DND-41 (cell line): Measurements from ENCODE around the gene SLC4A5.

Experiments
- ATAC-seq: fragments of 200-7000 bp; cut with Tn5 transposase; 3 replicates; pipeline ENCODE4 v1.9.1; 2021; ENCODE audit warnings: low read depth; ENCODE audit not compliant: insufficient read depth
- DNase-seq: peaks from one replicate; pipeline ENCODE4 v3.0.0-alpha.2; 2020
- H2AFZ ChIP-seq: 2 replicates; pipeline ENCODE4 v1.6.0; 2012; ENCODE audit warnings: low read depth, low read length
- H3K27ac ChIP-seq: 2 replicates; pipeline ENCODE4 v1.5.1; 2012; ENCODE audit warnings: low read length, inconsistent platforms
- H3K27me3 ChIP-seq: fragments of 200-600 bp; sonication (generic); 2 replicates; pipeline ENCODE4 v1.6.0; 2012; ENCODE audit warnings: low read length, mild to moderate bottlenecking, inconsistent platforms; ENCODE audit not compliant: insufficient read depth, poor library complexity
- H3K36me3 ChIP-seq: 2 replicates; pipeline ENCODE4 v1.5.1; 2012; ENCODE audit warnings: low read length, inconsistent platforms; ENCODE audit not compliant: insufficient read depth
- H3K4me1 ChIP-seq: 2 replicates; pipeline ENCODE4 v1.5.1; 2012; ENCODE audit warnings: mild to moderate bottlenecking, low read length; ENCODE audit not compliant: insufficient read depth
- H3K4me2 ChIP-seq: 2 replicates; pipeline ENCODE4 v1.6.0; 2012; ENCODE audit warnings: mild to moderate bottlenecking, moderate library complexity, low read length, inconsistent platforms; ENCODE audit not compliant: insufficient read depth
- H3K4me3 ChIP-seq, 2 experiments: fragments of 200-600 bp in 1 of 2; shearing (Covaris generic) in 1 of 2; 2 replicates each; pipeline ENCODE4 v1.5.1; 2012 to 2016; ENCODE audit warnings: inconsistent platforms in 2 of 2, low read length in 2 of 2, mild to moderate bottlenecking in 2 of 2, low read depth in 1 of 2, moderate library complexity in 1 of 2
- H3K79me2 ChIP-seq: 2 replicates; pipeline ENCODE4 v1.6.0; 2012; ENCODE audit warnings: low read length, inconsistent platforms; ENCODE audit not compliant: insufficient read depth
- H3K9ac ChIP-seq: 2 replicates; pipeline ENCODE4 v1.6.0; 2012; ENCODE audit warnings: low read depth, mild to moderate bottlenecking, inconsistent platforms, low read length, moderate library complexity
- H3K9me3 ChIP-seq: 2 replicates; pipeline ENCODE4 v1.5.1; 2012; ENCODE audit warnings: low read length, moderate library complexity, mild to moderate bottlenecking, inconsistent platforms; ENCODE audit not compliant: insufficient read depth, severe bottlenecking
- H4K20me1 ChIP-seq: 2 replicates; pipeline ENCODE4 v1.6.0; 2012; ENCODE audit warnings: low read length; ENCODE audit not compliant: insufficient read depth
- EZH2 ChIP-seq: IDR thresholded peaks from 3 replicates; pipeline ENCODE4 v1.6.1; 2012; ENCODE audit warnings: borderline replicate concordance, low read depth, mild to moderate bottlenecking, moderate library complexity, low read length, inconsistent platforms; ENCODE audit not compliant: severe bottlenecking
- TF ChIP-seq, protein P1 (sequence below): IDR thresholded peaks from 2 replicates; pipeline ENCODE4 v1.5.1; 2012; ENCODE audit warnings: borderline replicate concordance, low read length, moderate library complexity, mild to moderate bottlenecking; ENCODE audit not compliant: poor library complexity, severe bottlenecking; ENCODE audit errors: extremely low read depth

The SLC4A5 gene

DNA sequence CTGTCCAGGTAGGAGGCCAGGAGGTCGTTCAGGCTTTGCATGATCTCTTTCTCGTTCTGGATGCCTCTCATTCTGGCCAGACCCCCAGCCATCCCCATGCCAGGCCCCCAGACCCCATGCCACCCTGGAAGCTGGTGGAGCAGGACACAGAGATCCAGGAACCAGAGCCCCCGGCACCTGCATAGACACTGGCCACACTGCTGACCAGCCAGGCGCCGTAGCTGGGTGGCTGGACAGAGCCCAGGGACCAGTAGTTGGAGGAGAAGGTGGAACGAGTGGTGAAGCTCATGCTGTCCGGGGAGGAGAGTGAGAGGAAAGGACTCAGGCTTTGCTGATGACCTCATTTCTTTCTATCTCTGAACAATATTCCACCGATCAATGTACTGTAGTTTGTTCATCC, 35.5 kb downstream of the SLC4A5 start:
- Histone ChIP-seq H3K9ac (no peak overlapping the region), H3K9me3 (no peaks in the 10 kb centered on the region), H3K36me3 (no peaks in the 10 kb centered on the region), H3K4me3 (no peak overlapping the region), H3K4me2 (no peak overlapping the region), H2AFZ (no peak overlapping the region), H3K27me3 (no peaks in the 10 kb centered on the region), H3K79me2 (no peaks in the 10 kb centered on the region), H4K20me1 (no peaks in the 10 kb centered on the region), H3K4me1 (no peaks in the 10 kb centered on the region), H3K27ac (no peak overlapping the region)
- DNase-seq (no peak), ATAC-seq (no peak)
- TF ChIP-seq, protein P1, sequence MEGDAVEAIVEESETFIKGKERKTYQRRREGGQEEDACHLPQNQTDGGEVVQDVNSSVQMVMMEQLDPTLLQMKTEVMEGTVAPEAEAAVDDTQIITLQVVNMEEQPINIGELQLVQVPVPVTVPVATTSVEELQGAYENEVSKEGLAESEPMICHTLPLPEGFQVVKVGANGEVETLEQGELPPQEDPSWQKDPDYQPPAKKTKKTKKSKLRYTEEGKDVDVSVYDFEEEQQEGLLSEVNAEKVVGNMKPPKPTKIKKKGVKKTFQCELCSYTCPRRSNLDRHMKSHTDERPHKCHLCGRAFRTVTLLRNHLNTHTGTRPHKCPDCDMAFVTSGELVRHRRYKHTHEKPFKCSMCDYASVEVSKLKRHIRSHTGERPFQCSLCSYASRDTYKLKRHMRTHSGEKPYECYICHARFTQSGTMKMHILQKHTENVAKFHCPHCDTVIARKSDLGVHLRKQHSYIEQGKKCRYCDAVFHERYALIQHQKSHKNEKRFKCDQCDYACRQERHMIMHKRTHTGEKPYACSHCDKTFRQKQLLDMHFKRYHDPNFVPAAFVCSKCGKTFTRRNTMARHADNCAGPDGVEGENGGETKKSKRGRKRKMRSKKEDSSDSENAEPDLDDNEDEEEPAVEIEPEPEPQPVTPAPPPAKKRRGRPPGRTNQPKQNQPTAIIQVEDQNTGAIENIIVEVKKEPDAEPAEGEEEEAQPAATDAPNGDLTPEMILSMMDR: no peak
- TF ChIP-seq EZH2: no peak

DNA sequence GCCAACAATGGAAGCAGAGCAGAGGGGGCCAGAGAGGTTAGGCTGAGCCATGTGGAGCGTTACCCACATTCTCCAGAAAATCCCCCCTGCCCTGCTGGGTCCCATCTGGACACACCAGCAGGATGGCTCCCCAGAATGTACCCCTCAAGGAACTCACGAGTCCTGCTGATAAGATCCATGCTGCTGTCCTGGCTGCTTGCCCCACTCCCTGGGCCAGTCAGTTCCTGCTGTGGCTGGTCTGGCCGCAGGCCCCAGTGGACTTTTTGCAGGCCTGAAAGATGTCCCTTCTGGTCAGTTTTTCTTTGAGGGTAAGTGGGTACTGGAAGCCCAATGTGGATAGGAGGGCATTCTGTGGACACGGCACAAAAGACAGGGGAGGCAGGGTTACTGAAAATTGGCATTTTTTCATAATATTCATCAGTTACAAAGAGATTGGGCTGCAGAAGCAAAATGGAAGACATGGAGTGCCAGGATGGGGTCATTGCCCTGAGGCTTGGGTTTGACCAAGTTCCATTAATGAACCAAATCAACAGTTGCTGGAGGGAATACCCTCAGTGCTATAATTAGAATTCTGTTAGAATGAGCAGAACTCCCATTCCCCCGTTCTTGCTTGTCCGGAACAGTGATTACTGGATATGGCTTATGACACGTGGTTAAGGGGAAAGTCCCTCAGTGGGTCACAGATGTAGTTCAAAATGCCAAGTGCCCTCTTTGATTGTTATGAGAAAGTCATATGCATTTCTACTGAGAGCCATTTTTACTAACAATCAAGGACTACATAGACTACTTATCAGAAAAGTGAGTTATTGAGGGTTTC, 38.7 kb downstream of the SLC4A5 start:
- TF ChIP-seq, protein P1: no peak
- TF ChIP-seq EZH2: no peak
- Histone ChIP-seq H4K20me1 (no peaks in the 10 kb centered on the region), H3K4me2 (no peak overlapping the region), H3K9me3 (no peaks in the 10 kb centered on the region), H2AFZ (no peak overlapping the region), H3K36me3 (no peaks in the 10 kb centered on the region), H3K79me2 (no peaks in the 10 kb centered on the region), H3K4me1 (no peaks in the 10 kb centered on the region), H3K4me3 (no peak overlapping the region), H3K27me3 (no peaks in the 10 kb centered on the region), H3K9ac (no peak overlapping the region), H3K27ac (no peak overlapping the region)
- ATAC-seq (no peak), DNase-seq (no peak)

DNA sequence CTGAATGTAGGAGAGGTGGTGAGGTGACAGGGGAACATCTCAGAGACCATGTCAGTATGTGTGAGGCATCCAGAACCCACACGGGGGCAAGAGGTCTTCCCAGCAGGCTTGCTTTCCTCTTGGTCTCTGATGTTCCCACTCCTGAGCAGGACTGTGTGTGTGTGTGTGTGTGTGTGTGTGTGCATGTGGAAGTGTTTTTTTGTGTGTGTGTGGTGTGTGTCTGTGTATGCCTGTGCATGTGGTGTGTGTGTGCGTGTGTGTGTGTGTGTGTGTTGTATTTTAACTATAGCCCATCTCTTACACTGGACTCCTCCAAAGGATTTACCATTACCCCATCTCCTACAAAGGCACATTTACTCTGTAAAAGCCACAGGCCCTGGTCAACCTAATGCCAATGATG, 40.4 kb downstream of the SLC4A5 start:
- TF ChIP-seq EZH2: no peak
- TF ChIP-seq, protein P1: no peak
- H3K4me3 ChIP-seq: no peak overlapping the region
- no peaks in the 10 kb centered on the region for H3K9me3 ChIP-seq
- H3K36me3 ChIP-seq: no peaks in the 10 kb centered on the region
- no peak overlapping the region for H2AFZ ChIP-seq
- H3K27me3 ChIP-seq: peaks cover 2% of the 10 kb centered on the region
- no peaks in the 10 kb centered on the region for H3K79me2 ChIP-seq
- no peak overlapping the region for H3K9ac ChIP-seq
- DNase-seq: no peak
- no peak overlapping the region for H3K4me2 ChIP-seq
- no peaks in the 10 kb centered on the region for H4K20me1 ChIP-seq
- H3K4me1 ChIP-seq: no peaks in the 10 kb centered on the region
- no peak for ATAC-seq
- no peak overlapping the region for H3K27ac ChIP-seq
